K562 (cell line): ENCODE data around the gene MAP3K12. TPM values are rescaled to one million over a fixed set of nuclear protein-coding genes. Genes with fewer than 3 reads are reported as not detected.

Source experiments
- BRCA1 ChIP-seq, 2 experiments: fragments of 450-650 bp in 1 of 2; sonication (generic) in 1 of 2; formaldehyde crosslinking in 1 of 2; IDR thresholded peaks; 2 replicates each; pipeline versions ENCODE4 v1.5.0 to v1.6.1; 2017 to 2020; ENCODE audit warnings: mild to moderate bottlenecking in 1 of 2, missing genetic modification reagents in 1 of 2
- FOXK1 ChIP-seq: sonication (generic); formaldehyde crosslinking; IDR thresholded peaks from 2 replicates; pipeline ENCODE4 v1.8.0; 2022; ENCODE audit warnings: missing genetic modification reagents, mild to moderate bottlenecking, borderline replicate concordance
- GTF2E2 ChIP-seq: fragments of 200-800 bp; sonication (Bioruptor generic); IDR thresholded peaks from 2 replicates; pipeline ENCODE4 v1.6.1; 2016; ENCODE audit warnings: missing genetic modification characterization, missing compliant biosample characterization
- ID3 ChIP-seq, 2 experiments: fragments of 250-450 bp in 1 of 2; fragments of 450-650 bp in 1 of 2; sonication (Bioruptor Pico) in 1 of 2; IDR thresholded peaks; 2 replicates each; pipeline versions ENCODE4 v1.6.1 to v1.8.0; 2016 to 2021; ENCODE audit warnings: mild to moderate bottlenecking in 2 of 2, moderate library complexity in 2 of 2, missing compliant biosample characterization in 1 of 2, missing genetic modification characterization in 1 of 2
- MITF ChIP-seq: IDR thresholded peaks from 2 replicates; pipeline ENCODE4 v1.6.1; 2014; ENCODE audit warnings: antibody characterized with exemption
- NBN ChIP-seq: fragments of 450-650 bp; IDR thresholded peaks from 2 replicates; pipeline ENCODE4 v1.6.1; 2016; ENCODE audit warnings: low read depth, mild to moderate bottlenecking
- NFRKB ChIP-seq: fragments of 450-650 bp; IDR thresholded peaks from 2 replicates; pipeline ENCODE4 v1.6.1; 2016; ENCODE audit warnings: low read depth
- NR4A1 ChIP-seq, 2 experiments: fragments of 250-450 bp in 1 of 2; fragments of 450-650 bp in 1 of 2; sonication (Bioruptor Pico) in 1 of 2; IDR thresholded peaks; 2 replicates each; pipeline versions ENCODE4 v1.4.0 to v1.6.1; 2016 to 2020; ENCODE audit warnings: mild to moderate bottlenecking in 2 of 2, missing compliant biosample characterization in 1 of 2, missing genetic modification characterization in 1 of 2, moderate library complexity in 1 of 2
- POLR2G ChIP-seq: fragments of 200-400 bp; formaldehyde crosslinking; IDR thresholded peaks from 2 replicates; pipeline ENCODE4 v1.6.1; 2017; ENCODE audit warnings: low read depth, mild to moderate bottlenecking, antibody characterized with exemption, low read length, moderate library complexity
- RBM22 ChIP-seq: fragments of 200-400 bp; formaldehyde crosslinking; IDR thresholded peaks from 2 replicates; pipeline ENCODE4 v1.6.1; 2018; ENCODE audit warnings: low read length, low read depth; ENCODE audit not compliant: poor library complexity, severe bottlenecking
- SMC3 ChIP-seq: conservative IDR thresholded peaks from 2 replicates; pipeline ENCODE4 v1.6.1; 2011; ENCODE audit warnings: low read depth, low read length, improper control_type of control experiment; ENCODE audit not compliant: insufficient read depth
- SUPT5H ChIP-seq: fragments of 450-650 bp; IDR thresholded peaks from 2 replicates; pipeline ENCODE4 v1.6.1; 2016
- TFAP4 ChIP-seq: sonication (generic); formaldehyde crosslinking; IDR thresholded peaks from 2 replicates; pipeline ENCODE4 v1.8.0; 2022; ENCODE audit warnings: missing genetic modification reagents, mild to moderate bottlenecking, moderate library complexity, borderline replicate concordance
- ZBTB2 ChIP-seq: fragments of 450-650 bp; IDR thresholded peaks from 2 replicates; pipeline ENCODE4 v1.6.1; 2016; ENCODE audit warnings: antibody characterized with exemption
- ZBTB7A ChIP-seq: IDR thresholded peaks from 2 replicates; pipeline ENCODE4 v1.6.1; 2011; ENCODE audit warnings: low read depth, mild to moderate bottlenecking, low read length, moderate library complexity, borderline replicate concordance; ENCODE audit not compliant: control insufficient read depth
- ZNF431 ChIP-seq: sonication (generic); formaldehyde crosslinking; IDR thresholded peaks from 2 replicates; pipeline ENCODE4 v1.8.0; 2022; ENCODE audit warnings: mild to moderate bottlenecking, missing genetic modification reagents
- polyA plus RNA-seq, 8 experiments: library from polyadenylated mRNA; depleted of rRNA in 4 of 8; stranded (reverse) in 5 of 8; unstranded in 3 of 8; fragments of >200 nt; fragmentation: Nextera tagmentation in 2 of 8; fragmentation: Illumina TruSeq in 1 of 8; extraction: Ambion mirVana in 2 of 8; extraction: Trizol in 1 of 8; gene quantifications; 2 replicates each; pipeline versions ENCODE4 v1.2.1 to v1.2.3, GENCODE V29; 2011 to 2014; ENCODE audit warnings: inconsistent platforms in 1 of 8, missing spikeins in 1 of 8
- total RNA-seq, 7 experiments: library from RNA; depleted of rRNA in 6 of 7; stranded (reverse); fragments of >200 nt in 6 of 7; fragmentation: Illumina TruSeq in 2 of 7; extraction: Trizol in 2 of 7; gene quantifications; 2 replicates each; pipeline versions ENCODE4 v1.2.1 to v1.2.3, GENCODE V29; 2011 to 2021; ENCODE audit warnings: low replicate concordance in 1 of 7

The MAP3K12 gene
- total and polyA plus RNA-seq, 9 of the 15 experiments (the other 6 are each of a cell fraction or from before 2014, with no cell fraction given): 0.10 to 2.4 (median 1.6) TPM

GRCh38 chr12:53452159-53453077 lies 46.8 kb downstream of the MAP3K12 start (continued):
- peak; percentile 51; the same call in 1 of the 2 replicates for TF ChIP-seq NR4A1 (CRISPR knock-in tag; IDR thresholded peaks at IDR 0.05)
- no peak for TF ChIP-seq NR4A1 (tag; IDR thresholded peaks at IDR 0.05)
- TF ChIP-seq POLR2G: peak; percentile 98
- peak; percentile 64 for TF ChIP-seq SUPT5H
- TF ChIP-seq BRCA1 (IDR thresholded peaks at IDR 0.05): no peak
- no peak for TF ChIP-seq BRCA1 (CRISPR knock-in tag; IDR thresholded peaks at IDR 0.05)
- peak; percentile 73 for TF ChIP-seq ZBTB2
- no peak for TF ChIP-seq SMC3
- no peak for TF ChIP-seq ID3 (CRISPR knock-in tag; IDR thresholded peaks at IDR 0.05)
- peak; percentile 41 for TF ChIP-seq ID3 (tag; IDR thresholded peaks at IDR 0.05)
- 0 out of 2 replicates have a peak, but pooled peaks have one; percentile 12 for TF ChIP-seq MITF
- peak; percentile 59; the same call in 1 of the 2 replicates for TF ChIP-seq NBN
- TF ChIP-seq GTF2E2 (tag): peak; percentile 75; the same call in 1 of the 2 replicates
- peak; percentile 70 for TF ChIP-seq TFAP4
- peak; percentile 76; the same call in 1 of the 2 replicates for TF ChIP-seq FOXK1 (CRISPR knock-in tag)
- peak; percentile 98 for TF ChIP-seq RBM22
- TF ChIP-seq ZNF431: peak; percentile 73; the same call in 1 of the 2 replicates
- peak; percentile 59 for TF ChIP-seq NFRKB
- TF ChIP-seq ZBTB7A: peak; percentile 80
